Activated gamma-delta T cell treated with Interleukin-2 at 50 U/mL for 16 hours (primary cell): ENCODE results near the gene CGB2.
"Not testable (repeated sequence)": the region's sequence is repeated elsewhere in the genome, so short reads cannot be mapped to it uniquely, and the experiment has no call there.

Experiments
- DNase-seq: peaks from one replicate; pipeline ENCODE4 v3.0.0-alpha.2; 2020

CGB2 gene

DNA sequence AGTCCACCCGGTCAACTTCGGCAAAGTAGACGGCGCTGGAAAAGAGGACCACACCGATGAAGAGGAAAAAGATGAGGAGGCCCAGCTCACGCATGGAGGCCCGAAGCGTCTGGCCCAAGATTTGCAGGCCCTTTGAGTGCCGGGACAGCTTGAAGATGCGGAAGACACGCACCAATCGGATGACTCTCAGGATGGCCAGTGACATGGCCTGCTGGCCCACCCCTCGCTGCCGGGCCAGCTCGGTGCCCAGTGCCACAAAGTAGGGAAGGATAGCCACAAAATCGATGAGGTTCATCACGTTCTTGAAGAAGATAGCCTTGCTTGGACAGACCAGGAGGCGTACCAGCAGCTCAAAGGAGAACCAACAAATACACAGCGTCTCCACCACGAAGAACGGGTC, 38.7 kb downstream of the CGB2 start:
- no peak for DNase-seq

- no peak for DNase-seq
Measured at GRCh38 chr19:49071860-49072547, 40.3 kb downstream of the CGB2 start.

GRCh38 chr19:49073514-49074378, 42.1 kb downstream of the CGB2 start:
- no peak for DNase-seq

- DNase-seq, result not testable (repeated sequence)
Measured at GRCh38 chr19:49074869-49075268, 43.2 kb downstream of the CGB2 start.

GRCh38 chr19:49080392-49080791, 48.7 kb downstream of the CGB2 start:
- no peak for DNase-seq

GRCh38 chr19:49081273-49081672, 49.6 kb downstream of the CGB2 start:
- DNase-seq, result no peak
